IMR-90 (cell line): ENCODE results near the gene CDC7. TPM values are rescaled to one million over a fixed set of nuclear protein-coding genes. Genes with fewer than 3 reads are reported as not detected.

Experiments used
- ATAC-seq: fragments of 200-7000 bp; cut with Tn5 transposase; 2 replicates; pipeline ENCODE4 v1.9.1; 2020; ENCODE audit warnings: low read depth, mild to moderate bottlenecking, moderate library complexity
- BruUV-seq: library from RNA; stranded (reverse); fragments of 400-500 nt; replicated peaks from 2 replicates; lab custom pipeline; 2021; lab: Mats Ljungman, UMichigan
- CTCF ChIA-PET: fragments of 300-600 bp; formaldehyde crosslinking; extraction: SDS; loops from one replicate; lab custom pipeline; 2021; ENCODE audit warnings: antibody characterized with exemption; lab: Yijun Ruan, JAX
- POLR2A ChIA-PET: fragments of 300-600 bp; sonication (Branson Sonifier 250); formaldehyde crosslinking; loops from one replicate; lab custom pipeline; 2022; ENCODE audit warnings: antibody characterized with exemption; ENCODE audit not compliant: unreplicated experiment; lab: Charles Lee
- DNase-seq: peaks from one replicate; pipeline ENCODE4 v3.0.0; 2013
- H2AFZ ChIP-seq: replicated peaks from 2 replicates; pipeline ENCODE3; 2013; ENCODE audit warnings: low read length, mild to moderate bottlenecking; ENCODE audit not compliant: poor library complexity
- H2AK5ac ChIP-seq: 2 replicates; pipeline ENCODE4 v1.6.1; 2013; ENCODE audit warnings: low read depth, low read length, inconsistent platforms
- H2AK9ac ChIP-seq: replicated peaks from 2 replicates; pipeline ENCODE3; 2013; ENCODE audit warnings: mild to moderate bottlenecking, low read depth, low read length, moderate library complexity; ENCODE audit not compliant: poor library complexity
- H2BK120ac ChIP-seq: 2 replicates; pipeline ENCODE4 v1.6.1; 2013; ENCODE audit warnings: low read depth, low read length, inconsistent platforms
- H2BK15ac ChIP-seq: 3 replicates; pipeline ENCODE4 v1.6.1; 2013; ENCODE audit warnings: low read depth, low read length, inconsistent platforms
- H2BK20ac ChIP-seq: 2 replicates; pipeline ENCODE4 v1.6.1; 2013; ENCODE audit warnings: low read depth, mild to moderate bottlenecking, inconsistent platforms, low read length, moderate library complexity
- H2BK5ac ChIP-seq: 2 replicates; pipeline ENCODE4 v1.6.1; 2013; ENCODE audit warnings: mild to moderate bottlenecking, low read depth, low read length, inconsistent platforms; ENCODE audit not compliant: poor library complexity, severe bottlenecking
- H3K14ac ChIP-seq: replicated peaks from 2 replicates; pipeline ENCODE4 v1.6.1; 2013; ENCODE audit warnings: low read depth, low read length, inconsistent platforms
- H3K18ac ChIP-seq: 2 replicates; pipeline ENCODE4 v1.6.1; 2013; ENCODE audit warnings: low read depth, low read length, control low read depth
- H3K23ac ChIP-seq: 2 replicates; pipeline ENCODE4 v1.6.1; 2013; ENCODE audit warnings: low read depth, low read length, inconsistent platforms
- H3K27ac ChIP-seq: 2 replicates; pipeline ENCODE4 v1.5.1; 2013; ENCODE audit warnings: mild to moderate bottlenecking, control low read depth, low read length; ENCODE audit not compliant: insufficient read depth
- H3K27me3 ChIP-seq: 2 replicates; pipeline ENCODE4 v1.6.1; 2013; ENCODE audit warnings: low read length; ENCODE audit not compliant: control insufficient read depth, insufficient read depth
- H3K36me3 ChIP-seq: 2 replicates; pipeline ENCODE4 v1.6.1; 2013; ENCODE audit warnings: low read length, mixed read lengths; ENCODE audit not compliant: control insufficient read depth, insufficient read depth
- H3K4ac ChIP-seq: 2 replicates; pipeline ENCODE4 v1.6.1; 2013; ENCODE audit warnings: low read depth, low read length, inconsistent platforms
- H3K4me1 ChIP-seq: 2 replicates; pipeline ENCODE4 v1.6.1; 2013; ENCODE audit warnings: low read length, mixed read lengths; ENCODE audit not compliant: control insufficient read depth, insufficient read depth
- H3K4me2 ChIP-seq: 2 replicates; pipeline ENCODE4 v1.6.1; 2013; ENCODE audit warnings: low read depth, mild to moderate bottlenecking, control low read depth, low read length, moderate library complexity
- H3K4me3 ChIP-seq: 2 replicates; pipeline ENCODE4 v1.5.1; 2013; ENCODE audit warnings: low read depth, mild to moderate bottlenecking, control low read depth, low read length, moderate library complexity; ENCODE audit not compliant: insufficient read depth
- H3K56ac ChIP-seq: 2 replicates; pipeline ENCODE4 v1.6.1; 2013; ENCODE audit warnings: low read length, inconsistent platforms; ENCODE audit not compliant: insufficient read depth; ENCODE audit errors: extremely low read depth
- H3K79me1 ChIP-seq, 2 experiments: 2 replicates each; pipeline ENCODE4 v1.6.1; 2013; ENCODE audit warnings: low read length in 2 of 2, inconsistent platforms in 1 of 2, low read depth in 1 of 2
- H3K9ac ChIP-seq: 2 replicates; pipeline ENCODE4 v1.6.1; 2013; ENCODE audit warnings: low read depth, low read length, control low read depth
- H3K9me1 ChIP-seq: 2 replicates; pipeline ENCODE4 v1.6.1; 2013; ENCODE audit warnings: low read length, inconsistent platforms; ENCODE audit not compliant: insufficient read depth
- H3K9me3 ChIP-seq: 2 replicates; pipeline ENCODE4 v1.6.1; 2013; ENCODE audit warnings: low read length; ENCODE audit not compliant: control insufficient read depth, insufficient read depth
- H4K20me1 ChIP-seq: 2 replicates; pipeline ENCODE4 v1.6.1; 2013; ENCODE audit warnings: low read length, inconsistent platforms; ENCODE audit not compliant: insufficient read depth
- H4K5ac ChIP-seq: 2 replicates; pipeline ENCODE4 v1.6.1; 2013; ENCODE audit warnings: mild to moderate bottlenecking, low read depth, low read length, control low read depth
- H4K8ac ChIP-seq, 2 experiments: 2 replicates each; pipeline ENCODE4 v1.6.1; 2013; ENCODE audit warnings: low read depth in 2 of 2, low read length in 2 of 2, control low read depth in 1 of 2, inconsistent platforms in 1 of 2
- H4K91ac ChIP-seq: 2 replicates; pipeline ENCODE4 v1.6.1; 2013; ENCODE audit warnings: low read depth, low read length, inconsistent platforms; ENCODE audit not compliant: insufficient read depth
- BHLHE40 ChIP-seq: fragments of 150-350 bp; IDR thresholded peaks from 2 replicates; pipeline ENCODE4 v1.6.1; 2016; ENCODE audit warnings: mild to moderate bottlenecking, low read depth, low read length
- CEBPB ChIP-seq: IDR thresholded peaks from 2 replicates; pipeline ENCODE4 v1.6.1; 2012; ENCODE audit warnings: low read depth, low read length, improper control_type of control experiment
- CHD1 ChIP-seq: IDR thresholded peaks from 2 replicates; pipeline ENCODE4 v1.6.1; 2012; ENCODE audit warnings: low read depth, low read length, improper control_type of control experiment
- FOS ChIP-seq: fragments of 150-350 bp; IDR thresholded peaks from 2 replicates; pipeline ENCODE4 v1.6.1; 2016; ENCODE audit warnings: low read depth, low read length
- MAFK ChIP-seq: IDR thresholded peaks from 2 replicates; pipeline ENCODE4 v1.6.1; 2012; ENCODE audit warnings: low read depth, low read length, improper control_type of control experiment
- MAZ ChIP-seq: IDR thresholded peaks from 2 replicates; pipeline ENCODE4 v1.6.1; 2012; ENCODE audit warnings: low read depth, mild to moderate bottlenecking, low read length, improper control_type of control experiment, moderate library complexity, borderline replicate concordance
- MXI1 ChIP-seq: IDR thresholded peaks from 2 replicates; pipeline ENCODE4 v1.6.1; 2012; ENCODE audit warnings: low read depth, mild to moderate bottlenecking, low read length, moderate library complexity, borderline replicate concordance
- NFE2L2 ChIP-seq: fragments of 150-350 bp; IDR thresholded peaks from 2 replicates; pipeline ENCODE4 v1.6.1; 2016; ENCODE audit warnings: low read depth, mild to moderate bottlenecking, low read length
- POLR2A ChIP-seq: IDR thresholded peaks from 2 replicates; pipeline ENCODE4 v1.6.1; 2012; ENCODE audit warnings: mild to moderate bottlenecking, low read depth, low read length
- RAD21 ChIP-seq: IDR thresholded peaks from 2 replicates; pipeline ENCODE4 v1.6.1; 2012; ENCODE audit warnings: low read length, improper control_type of control experiment
- RCOR1 ChIP-seq: IDR thresholded peaks from 2 replicates; pipeline ENCODE4 v1.6.1; 2012; ENCODE audit warnings: mild to moderate bottlenecking, low read length, improper control_type of control experiment; ENCODE audit not compliant: insufficient replicate concordance
- RFX5 ChIP-seq: IDR thresholded peaks from 2 replicates; pipeline ENCODE4 v1.8.0; 2012; ENCODE audit warnings: low read depth, mild to moderate bottlenecking, low read length, moderate library complexity
- SMC3 ChIP-seq: fragments of 150-350 bp; IDR thresholded peaks from 2 replicates; pipeline ENCODE4 v1.6.1; 2016; ENCODE audit warnings: low read depth, mild to moderate bottlenecking, antibody characterized with exemption, low read length, moderate library complexity
- whole genome bisulfite sequencing, 2 experiments: methylation state at CpG; one replicate each; pipeline versions ENCODE4 v1.1.5 to v1.1.7; 2013; ENCODE audit warnings: missing lambda C conversion rate in 2 of 2; ENCODE audit not compliant: insufficient read length in 1 of 2; ENCODE audit errors: extremely low coverage in 2 of 2; 5-methylcytosine and 5-hydroxymethylcytosine counted together
- dilution Hi-C: fragments of 300-500 bp; cut with HindIII; formaldehyde crosslinking; loops from one replicate; pipeline ENCODE4 v1.14.3; 2018; ENCODE audit warnings: low sequenced_read_pairs; ENCODE audit not compliant: unreplicated experiment
- in situ Hi-C: fragments of 300-500 bp; cut with MboI; formaldehyde crosslinking; loops from 3 replicates; pipeline ENCODE4 v1.14.3; 2019; ENCODE audit warnings: low sequenced_read_pairs, inconsistent platforms, mixed read lengths
- intact Hi-C: fragments of 100-400 bp; cut with micrococcal nuclease; formaldehyde crosslinking; loops from 2 replicates; pipeline ENCODE4 v1.10.0; 2022
- polyA plus RNA-seq, 3 experiments: library from polyadenylated mRNA; depleted of rRNA; stranded (reverse); fragments of >200 nt; gene quantifications; 2 replicates each; pipeline ENCODE4 v1.2.3, GENCODE V29; 2012; ENCODE audit warnings: low replicate concordance in 1 of 3
- total RNA-seq: library from RNA; depleted of rRNA; stranded (reverse); fragments of >200 nt; gene quantifications from 2 replicates; pipeline ENCODE4 v1.2.3, GENCODE V29; 2012
- TF ChIP-seq, protein P1 (sequence below): conservative IDR thresholded peaks from 2 replicates; pipeline ENCODE4 v1.5.1; 2012; ENCODE audit warnings: mild to moderate bottlenecking, low read depth, low read length, improper control_type of control experiment
- TF ChIP-seq, protein P2 (sequence below): fragments of 150-350 bp; IDR thresholded peaks from 2 replicates; pipeline ENCODE4 v1.6.1; 2016; ENCODE audit warnings: low read depth, mild to moderate bottlenecking, low read length, moderate library complexity, borderline replicate concordance
- TF ChIP-seq, protein P3 (sequence below): fragments of 150-350 bp; IDR thresholded peaks from 2 replicates; pipeline ENCODE4 v1.6.1; 2017; ENCODE audit warnings: mild to moderate bottlenecking, antibody characterized with exemption, low read length, low read depth

CDC7 gene
- total and polyA plus RNA-seq, 2 of the 4 experiments (the other 2 are of a cell fraction): 4.3 to 4.7 TPM

DNA sequence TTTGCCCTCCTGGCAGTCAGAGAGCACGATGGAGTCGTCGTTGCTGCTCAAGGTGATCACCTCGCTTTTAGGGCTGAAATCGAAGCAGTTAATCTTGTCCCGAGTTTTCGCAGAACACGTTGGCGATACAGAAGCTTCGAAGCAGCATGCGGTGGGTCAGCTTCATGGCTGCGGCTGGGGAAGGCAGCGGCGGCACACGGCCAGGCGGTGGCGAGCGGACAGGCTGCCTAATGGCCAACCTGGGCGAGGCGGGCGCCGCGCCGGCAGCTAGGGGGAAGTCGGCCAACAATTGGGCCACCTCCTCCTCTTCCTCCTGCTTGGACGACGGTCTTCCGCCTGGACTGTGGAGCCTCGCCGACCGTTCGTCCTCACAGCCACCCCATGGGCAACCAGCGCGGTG is 34.8 kb downstream of the CDC7 start:
- Histone ChIP-seq H3K56ac (no peak overlapping the region), H3K36me3 (no peaks in the 10 kb centered on the region), H3K9ac (no peak overlapping the region), H2AK5ac (no peak overlapping the region), H3K79me1 (no peaks in the 10 kb centered on the region), H3K4ac (no peak overlapping the region), H4K5ac (no peak overlapping the region), H2AFZ (no peak overlapping the region), H4K91ac (no peak overlapping the region), H3K23ac (no peak overlapping the region), H2BK15ac (no peak overlapping the region), H2BK5ac (no peak overlapping the region), H3K14ac (no peak overlapping the region), H4K20me1 (no peaks in the 10 kb centered on the region), H3K4me3 (no peak overlapping the region), H3K27me3 (peaks cover 32% of the 10 kb centered on the region), H2BK20ac (no peak overlapping the region), H2BK120ac (no peak overlapping the region), H3K27ac (no peak overlapping the region), H3K9me1 (peaks cover 3% of the 10 kb centered on the region; the same call in 1 of the 2 replicates), H2AK9ac (no peak overlapping the region), H4K8ac (no peak overlapping the region), H3K4me2 (no peak overlapping the region), H3K18ac (no peak overlapping the region), H3K4me1 (peaks cover 7% of the 10 kb centered on the region), H3K9me3 (no peaks in the 10 kb centered on the region)
- no peak for ATAC-seq
- no peak for DNase-seq
- POLR2A ChIA-PET: no interaction called here
- 98% methylated on average over 28 of the region's 34 CpGs; no CpG with 5 or more reads in 1 of the 2 experiments for WGBS, 2 experiments
- dilution Hi-C loops: no loop called here
- no peak for TF ChIP-seq RAD21
- TF ChIP-seq, protein P1, sequence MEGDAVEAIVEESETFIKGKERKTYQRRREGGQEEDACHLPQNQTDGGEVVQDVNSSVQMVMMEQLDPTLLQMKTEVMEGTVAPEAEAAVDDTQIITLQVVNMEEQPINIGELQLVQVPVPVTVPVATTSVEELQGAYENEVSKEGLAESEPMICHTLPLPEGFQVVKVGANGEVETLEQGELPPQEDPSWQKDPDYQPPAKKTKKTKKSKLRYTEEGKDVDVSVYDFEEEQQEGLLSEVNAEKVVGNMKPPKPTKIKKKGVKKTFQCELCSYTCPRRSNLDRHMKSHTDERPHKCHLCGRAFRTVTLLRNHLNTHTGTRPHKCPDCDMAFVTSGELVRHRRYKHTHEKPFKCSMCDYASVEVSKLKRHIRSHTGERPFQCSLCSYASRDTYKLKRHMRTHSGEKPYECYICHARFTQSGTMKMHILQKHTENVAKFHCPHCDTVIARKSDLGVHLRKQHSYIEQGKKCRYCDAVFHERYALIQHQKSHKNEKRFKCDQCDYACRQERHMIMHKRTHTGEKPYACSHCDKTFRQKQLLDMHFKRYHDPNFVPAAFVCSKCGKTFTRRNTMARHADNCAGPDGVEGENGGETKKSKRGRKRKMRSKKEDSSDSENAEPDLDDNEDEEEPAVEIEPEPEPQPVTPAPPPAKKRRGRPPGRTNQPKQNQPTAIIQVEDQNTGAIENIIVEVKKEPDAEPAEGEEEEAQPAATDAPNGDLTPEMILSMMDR: no peak
- TF ChIP-seq, protein P2, sequence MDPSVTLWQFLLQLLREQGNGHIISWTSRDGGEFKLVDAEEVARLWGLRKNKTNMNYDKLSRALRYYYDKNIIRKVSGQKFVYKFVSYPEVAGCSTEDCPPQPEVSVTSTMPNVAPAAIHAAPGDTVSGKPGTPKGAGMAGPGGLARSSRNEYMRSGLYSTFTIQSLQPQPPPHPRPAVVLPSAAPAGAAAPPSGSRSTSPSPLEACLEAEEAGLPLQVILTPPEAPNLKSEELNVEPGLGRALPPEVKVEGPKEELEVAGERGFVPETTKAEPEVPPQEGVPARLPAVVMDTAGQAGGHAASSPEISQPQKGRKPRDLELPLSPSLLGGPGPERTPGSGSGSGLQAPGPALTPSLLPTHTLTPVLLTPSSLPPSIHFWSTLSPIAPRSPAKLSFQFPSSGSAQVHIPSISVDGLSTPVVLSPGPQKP: no peak
- no peak for TF ChIP-seq CEBPB
- no peak for TF ChIP-seq MAZ
- TF ChIP-seq POLR2A: no peak
- no peak for TF ChIP-seq SMC3
- TF ChIP-seq MAFK: no peak
- no peak for TF ChIP-seq RCOR1
- TF ChIP-seq, protein P3, sequence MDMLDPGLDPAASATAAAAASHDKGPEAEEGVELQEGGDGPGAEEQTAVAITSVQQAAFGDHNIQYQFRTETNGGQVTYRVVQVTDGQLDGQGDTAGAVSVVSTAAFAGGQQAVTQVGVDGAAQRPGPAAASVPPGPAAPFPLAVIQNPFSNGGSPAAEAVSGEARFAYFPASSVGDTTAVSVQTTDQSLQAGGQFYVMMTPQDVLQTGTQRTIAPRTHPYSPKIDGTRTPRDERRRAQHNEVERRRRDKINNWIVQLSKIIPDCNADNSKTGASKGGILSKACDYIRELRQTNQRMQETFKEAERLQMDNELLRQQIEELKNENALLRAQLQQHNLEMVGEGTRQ: no peak
- TF ChIP-seq FOS: no peak
- TF ChIP-seq BHLHE40: no peak
- TF ChIP-seq NFE2L2: no peak
- TF ChIP-seq RFX5: no peak
- no peak for TF ChIP-seq MXI1
- no peak for TF ChIP-seq CHD1
- intact Hi-C loops: loop anchor here (5.0 kb wide), 1 partner anchor 192 kb away; no protein-coding TSS in a partner anchor
- in situ Hi-C loops: no loop called here
- CTCF ChIA-PET: interaction anchor here (0.6 to 2.3 kb wide), 2 partner anchors 10 to 172 kb away, joined by 6 to 7 read pairs; no protein-coding TSS in a partner anchor
- BruUV-seq: no TSS peak
